Left renal pelvis (tissue), 4 donors: ENCODE measurements around the gene HOXA10. TPM values are rescaled to one million over a fixed set of nuclear protein-coding genes. Genes with fewer than 3 reads are reported as not detected.

ENCODE experiments used
- DNase-seq, 4 donors: peaks; one replicate each; pipeline ENCODE4 v3.0.0-alpha.2; 2013; ENCODE audit warnings: low read depth in 4 of 4, low spot score in 3 of 4
- polyA plus RNA-seq, 4 donors: library from polyadenylated mRNA; unstranded; fragments of 120-200 nt; gene quantifications; one replicate each; pipeline ENCODE4 v1.2.1, GENCODE V29; 2013; ENCODE audit not compliant: insufficient read length in 4 of 4

The HOXA10 gene
- polyA plus RNA-seq, 4 donors, result 103 to 161 (median 136) TPM

DNA sequence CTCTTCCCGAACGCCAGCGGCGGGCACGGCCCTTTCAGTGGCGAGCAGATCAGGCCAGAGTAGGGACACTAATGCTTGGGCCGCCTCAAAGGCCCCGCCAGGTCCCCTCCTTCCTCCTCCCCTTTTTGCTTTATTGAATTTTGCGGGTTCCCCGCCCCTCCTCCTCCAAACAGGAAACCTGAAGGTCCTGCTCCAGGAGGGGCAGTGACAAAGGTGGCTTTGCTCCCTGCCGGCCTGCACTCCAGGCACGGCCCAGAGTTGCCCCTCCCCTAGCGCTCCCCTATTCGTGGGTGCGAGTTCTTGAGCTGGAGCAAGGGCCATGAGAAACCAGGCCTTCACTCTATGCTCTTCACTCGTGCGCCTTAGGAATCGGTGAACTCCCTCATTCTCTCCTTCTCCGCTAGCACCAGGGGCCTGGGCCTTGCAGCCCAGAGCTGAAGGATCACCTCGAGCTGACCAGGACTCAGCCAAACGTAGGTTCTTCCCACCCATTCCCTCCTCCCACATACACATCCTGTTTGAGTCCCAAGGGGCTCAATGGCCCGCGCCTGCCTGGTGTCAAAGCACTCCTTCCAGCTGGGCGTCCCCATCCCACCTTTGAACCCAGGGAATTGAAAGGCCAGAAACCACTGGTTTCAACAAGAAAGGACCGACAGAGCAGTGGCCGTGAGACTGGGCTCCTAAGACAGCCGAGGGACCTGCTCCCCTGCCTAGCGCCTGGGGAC lies 25.9 kb downstream of the HOXA10 start:
- DNase-seq, result no peak

DNA sequence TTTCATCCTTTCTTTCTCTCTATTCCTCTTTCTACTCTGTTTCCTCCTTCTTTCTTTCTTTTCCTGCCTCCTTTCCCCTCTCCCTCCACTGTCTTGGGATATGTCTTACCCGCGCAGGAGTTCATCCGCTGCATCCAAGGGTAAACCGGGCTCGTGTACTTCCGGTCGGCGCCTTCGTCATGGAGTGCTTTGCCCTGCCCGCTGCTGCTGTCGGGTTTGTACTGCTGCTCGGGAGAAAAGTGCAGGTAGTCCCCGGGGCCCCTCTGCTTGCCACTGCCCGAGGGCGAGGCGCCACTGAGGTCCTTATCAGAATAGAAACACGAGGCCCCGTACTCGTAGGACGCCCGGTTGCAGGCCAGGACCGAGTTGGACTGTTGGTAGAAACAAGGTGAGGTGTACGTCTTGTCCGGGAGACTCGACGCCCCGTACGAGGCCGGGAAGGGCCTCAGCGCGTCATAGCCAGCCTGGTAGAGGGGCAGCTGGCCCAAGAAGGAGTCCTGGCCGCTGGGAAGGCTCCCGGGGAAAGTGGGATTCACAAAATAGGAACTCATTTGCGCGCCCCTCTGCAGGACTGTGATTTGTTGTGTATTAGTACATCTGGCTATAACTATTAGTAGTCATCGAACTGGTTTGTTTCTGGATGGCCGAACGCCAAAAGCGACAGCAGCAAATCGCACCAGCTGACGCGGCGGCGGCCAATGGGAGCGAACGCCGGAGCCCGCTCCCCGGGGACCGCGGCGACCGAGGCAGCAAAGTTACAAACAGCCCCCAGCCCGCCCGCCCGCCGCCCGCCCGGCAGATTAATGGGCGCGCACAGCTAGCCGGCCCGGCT lies 26.7 kb downstream of the HOXA10 start, which contains the start of gene HOXA6:
Gene HOXA6 (minus strand): TSS at position 576 of the 832 bp plus-strand sequence. CDS start 25 bp downstream, at position 551.
- no peak for DNase-seq

DNA sequence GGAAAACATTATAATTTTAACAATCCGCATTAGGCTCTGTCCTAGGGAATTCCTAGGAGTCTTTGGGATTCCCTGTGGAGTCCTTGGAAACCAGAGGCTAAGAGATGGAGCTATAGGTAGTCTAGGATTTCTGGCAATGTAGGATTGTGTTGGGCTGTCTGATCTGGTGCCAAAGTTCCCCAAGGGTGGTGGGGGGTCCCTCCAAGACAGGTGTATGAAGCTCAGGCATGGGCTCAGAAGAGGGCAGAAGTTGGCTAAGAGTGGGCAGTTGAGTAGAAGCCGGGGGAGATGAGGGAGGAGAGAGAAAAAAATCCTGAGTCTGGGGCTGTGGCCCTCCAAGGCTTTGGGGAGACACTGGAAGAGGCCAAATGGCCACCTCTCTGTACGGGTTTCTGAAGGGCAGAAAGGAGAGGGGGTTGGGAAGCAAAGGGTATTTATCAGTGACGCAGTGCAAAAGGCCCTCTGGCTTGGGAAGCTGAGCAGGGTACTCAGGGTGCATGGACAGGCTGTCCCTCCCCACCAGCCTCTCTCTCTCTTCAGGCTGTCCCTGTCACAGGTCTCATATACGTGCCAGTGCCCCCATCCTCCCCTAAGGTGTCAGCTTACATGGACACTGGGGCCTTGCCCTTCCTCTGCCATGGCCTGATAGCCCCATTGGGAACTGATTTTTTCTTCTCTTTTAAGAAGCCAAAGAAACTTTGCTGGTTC lies 27.5 kb downstream of the HOXA10 start:
- DNase-seq, result no peak

DNA sequence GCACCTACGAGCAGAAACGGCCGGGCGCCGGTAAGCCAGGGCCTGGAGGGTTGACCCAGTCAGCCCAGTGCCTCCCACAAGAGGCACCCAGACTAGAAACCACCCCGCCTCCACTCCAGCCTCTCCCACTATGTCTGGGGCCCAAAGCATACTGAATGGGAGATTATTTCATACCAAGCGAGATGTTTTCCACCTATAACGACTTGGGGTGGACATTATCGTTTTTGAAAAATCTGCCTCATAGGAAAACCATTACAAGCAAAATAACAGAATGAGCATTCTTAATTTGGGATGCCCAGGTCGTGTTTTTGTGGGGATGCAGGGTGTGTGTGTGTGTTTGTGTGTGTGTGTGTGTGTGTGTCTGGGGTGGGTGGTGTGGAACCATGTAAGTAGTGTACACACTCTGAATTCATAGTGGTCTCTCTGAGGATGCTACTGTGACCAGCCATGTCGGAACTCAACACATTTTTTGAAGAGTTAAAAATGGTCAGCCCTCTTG lies 28.2 kb downstream of the HOXA10 start:
- DNase-seq, result no peak

DNA sequence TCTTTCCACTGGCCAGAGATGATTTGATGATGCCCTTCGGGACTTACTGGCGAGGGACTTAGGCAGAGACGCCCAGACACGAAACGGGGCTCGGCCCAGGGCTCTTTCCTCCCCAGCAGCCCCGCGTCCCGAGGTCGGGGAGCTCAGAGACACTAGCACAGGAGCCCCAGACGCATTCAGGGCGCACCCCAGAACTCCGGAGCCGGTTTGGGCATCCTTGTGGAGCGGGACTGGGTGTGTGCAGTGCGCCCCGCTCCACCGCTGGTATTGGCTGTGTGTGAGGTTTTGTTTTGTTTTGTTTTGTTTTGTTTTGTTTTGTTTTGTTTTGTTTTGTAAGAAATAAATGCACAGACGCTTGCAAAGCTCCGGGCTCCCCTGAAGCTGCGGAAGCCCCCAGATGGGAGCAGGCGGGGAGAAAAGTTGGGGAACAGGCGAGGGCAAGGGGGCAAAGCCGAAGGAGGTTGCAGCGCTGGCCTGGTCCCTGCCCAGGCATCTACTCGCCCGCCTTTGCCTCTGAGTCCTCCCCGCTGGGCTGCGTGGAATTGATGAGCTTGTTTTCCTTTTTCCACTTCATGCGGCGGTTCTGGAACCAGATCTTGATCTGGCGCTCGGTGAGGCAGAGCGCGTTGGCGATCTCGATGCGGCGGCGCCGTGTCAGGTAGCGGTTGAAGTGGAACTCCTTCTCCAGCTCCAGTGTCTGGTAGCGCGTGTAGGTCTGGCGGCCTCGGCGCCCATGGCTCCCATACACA lies 28.8 kb downstream of the HOXA10 start:
- DNase-seq, result no peak

DNA sequence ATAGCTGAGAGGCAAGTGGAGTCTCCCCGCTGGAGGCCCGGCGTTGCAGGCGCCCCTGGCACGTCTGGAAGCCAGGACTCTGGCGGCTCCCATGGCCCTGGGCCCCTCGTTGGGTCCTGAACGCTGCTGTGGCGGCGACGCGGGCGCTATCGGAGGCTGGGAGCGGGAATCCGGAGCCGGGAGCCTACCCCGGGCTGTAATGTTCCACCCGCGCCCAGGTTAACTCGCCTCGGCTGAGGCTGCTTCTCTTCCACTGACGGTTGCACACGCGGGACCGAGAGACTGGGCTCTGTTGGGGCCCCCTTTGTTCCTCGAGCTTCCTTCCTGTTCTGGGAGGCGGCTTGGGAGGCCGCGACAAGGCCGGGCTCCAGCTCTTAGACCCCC lies 29.3 kb downstream of the HOXA10 start:
- DNase-seq, result no peak

DNA sequence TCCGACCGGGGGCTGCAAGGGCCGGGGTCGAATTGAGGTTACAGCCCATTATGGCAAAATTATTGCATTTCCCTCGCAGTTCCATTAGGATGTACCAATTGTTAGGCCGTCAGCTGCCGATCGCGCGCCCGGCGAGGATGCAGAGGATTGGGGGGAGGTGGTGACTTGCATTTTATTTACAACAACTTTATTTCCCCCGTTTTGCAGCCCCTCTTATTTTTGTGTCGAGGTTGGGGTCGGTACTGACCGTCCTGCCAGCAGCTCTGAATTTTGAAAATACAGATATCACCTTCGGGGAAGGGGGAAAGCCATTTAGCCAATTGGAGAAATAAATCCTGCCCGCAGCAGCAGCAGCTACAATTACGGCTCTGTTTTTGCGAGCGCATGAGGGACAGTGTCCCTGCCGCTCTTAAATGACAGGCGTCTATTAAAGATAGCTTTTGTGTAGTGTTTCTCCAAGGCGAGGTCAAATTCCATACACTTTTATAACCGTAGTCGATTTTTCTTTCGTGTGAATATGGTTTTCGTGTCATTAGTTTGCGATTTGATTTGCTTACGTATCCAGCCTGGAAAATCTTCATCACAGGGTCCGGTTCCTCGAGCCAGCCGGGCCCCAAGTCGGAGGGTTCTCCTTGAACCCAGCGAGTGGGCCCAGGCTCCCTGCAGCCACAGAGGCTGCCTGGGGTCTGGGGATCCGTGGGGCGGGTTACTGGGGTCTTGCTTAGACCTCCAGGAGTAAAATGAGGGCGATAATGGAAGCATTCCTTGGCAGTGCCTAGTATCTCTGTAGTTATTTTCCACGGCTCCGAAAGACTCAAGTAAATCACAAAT lies 30.0 kb downstream of the HOXA10 start:
- DNase-seq, result no peak

DNA sequence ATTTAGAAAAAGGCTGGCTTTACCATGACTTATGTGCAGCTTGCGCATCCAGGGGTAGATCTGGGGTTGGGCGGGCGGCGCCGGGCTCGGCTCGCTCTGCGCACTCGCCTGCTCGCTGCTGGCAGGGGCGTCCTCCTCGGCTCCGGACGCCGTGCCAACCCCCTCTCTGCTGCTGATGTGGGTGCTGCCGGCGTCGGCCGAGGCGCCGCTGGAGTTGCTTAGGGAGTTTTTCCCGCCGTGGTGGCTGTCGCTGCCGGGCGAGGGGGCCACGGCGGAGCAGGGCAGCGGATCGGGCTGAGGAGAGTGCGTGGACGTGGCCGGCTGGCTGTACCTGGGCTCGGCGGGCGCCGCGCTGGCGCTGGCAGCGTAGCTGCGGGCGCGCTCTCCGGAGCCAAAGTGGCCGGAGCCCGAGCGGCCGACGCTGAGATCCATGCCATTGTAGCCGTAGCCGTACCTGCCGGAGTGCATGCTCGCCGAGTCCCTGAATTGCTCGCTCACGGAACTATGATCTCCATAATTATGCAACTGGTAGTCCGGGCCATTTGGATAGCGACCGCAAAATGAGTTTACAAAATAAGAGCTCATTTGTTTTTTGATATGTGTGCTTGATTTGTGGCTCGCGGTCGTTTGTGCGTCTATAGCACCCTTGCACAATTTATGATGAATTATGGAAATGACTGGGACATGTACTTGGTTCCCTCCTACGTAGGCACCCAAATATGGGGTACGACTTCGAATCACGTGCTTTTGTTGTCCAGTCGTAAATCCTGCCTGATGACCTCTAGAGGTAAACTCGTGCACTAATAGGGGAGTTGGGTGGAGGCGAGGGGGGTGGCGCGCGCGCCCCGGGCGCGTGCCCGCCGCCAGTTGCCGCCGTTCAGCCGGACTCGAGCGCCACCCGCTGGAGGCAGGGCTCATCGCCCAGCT lies 30.8 kb downstream of the HOXA10 start, which contains the start of gene HOXA5:
Gene HOXA5 (minus strand): TSS at position 659 of the 927 bp plus-strand sequence. CDS start 74 bp downstream, at position 585.
- peak in 3 of 4 donors; percentile 87 to 90 (median 87) for DNase-seq

DNA sequence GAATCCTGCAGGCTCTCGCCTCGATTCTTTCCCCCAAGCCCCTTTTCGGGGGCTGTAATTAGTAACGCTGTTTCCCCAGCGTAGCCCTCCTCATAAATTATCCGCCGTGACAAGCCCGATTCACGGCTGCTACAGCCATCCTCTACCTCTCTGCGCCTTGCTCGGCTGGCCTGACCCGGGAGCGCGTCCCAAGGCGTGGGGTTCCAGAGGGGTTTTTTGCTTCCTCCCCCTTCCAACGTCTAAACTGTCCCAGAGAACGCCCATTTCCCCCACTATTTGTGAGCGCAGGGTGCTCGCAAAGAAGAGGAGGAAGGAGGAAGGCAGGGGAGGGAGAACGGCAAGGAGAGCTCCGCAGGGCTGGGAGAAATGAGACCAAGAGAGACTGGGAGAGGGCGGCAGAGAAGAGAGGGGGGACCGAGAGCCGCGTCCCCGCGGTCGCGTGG lies 31.5 kb downstream of the HOXA10 start:
- no peak for DNase-seq

DNA sequence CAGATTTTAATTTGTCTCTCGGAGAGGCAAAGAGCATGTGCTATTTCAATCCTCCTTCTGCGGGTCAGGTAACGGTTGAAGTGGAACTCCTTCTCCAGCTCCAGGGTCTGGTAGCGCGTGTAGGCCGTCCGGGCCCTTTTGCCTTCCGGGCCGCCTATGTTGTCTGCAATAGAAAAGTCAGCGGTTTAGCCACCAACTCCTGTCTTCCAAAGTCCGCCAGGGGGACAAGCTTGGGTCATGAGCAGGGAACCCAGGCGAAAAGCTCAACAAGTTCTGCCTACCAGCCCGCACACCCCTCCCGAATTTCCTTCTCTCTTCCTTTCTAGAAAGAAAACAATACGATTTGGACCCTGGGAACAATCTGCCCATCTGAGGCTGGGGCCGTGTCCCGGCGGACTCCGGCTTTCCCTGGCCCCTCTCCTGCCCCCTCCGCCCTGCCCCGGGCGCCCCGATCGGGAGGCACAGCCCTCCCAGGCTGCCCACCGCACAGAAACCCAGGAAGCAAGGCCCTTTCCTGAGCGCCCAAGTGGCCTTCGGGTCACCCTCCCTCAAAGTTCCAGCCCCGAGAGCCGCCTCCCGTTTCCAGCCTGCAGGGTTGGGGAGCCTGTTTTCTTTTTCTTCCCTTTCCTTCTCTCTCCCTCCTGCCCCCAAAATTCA lies 32.1 kb downstream of the HOXA10 start:
- no peak for DNase-seq

DNA sequence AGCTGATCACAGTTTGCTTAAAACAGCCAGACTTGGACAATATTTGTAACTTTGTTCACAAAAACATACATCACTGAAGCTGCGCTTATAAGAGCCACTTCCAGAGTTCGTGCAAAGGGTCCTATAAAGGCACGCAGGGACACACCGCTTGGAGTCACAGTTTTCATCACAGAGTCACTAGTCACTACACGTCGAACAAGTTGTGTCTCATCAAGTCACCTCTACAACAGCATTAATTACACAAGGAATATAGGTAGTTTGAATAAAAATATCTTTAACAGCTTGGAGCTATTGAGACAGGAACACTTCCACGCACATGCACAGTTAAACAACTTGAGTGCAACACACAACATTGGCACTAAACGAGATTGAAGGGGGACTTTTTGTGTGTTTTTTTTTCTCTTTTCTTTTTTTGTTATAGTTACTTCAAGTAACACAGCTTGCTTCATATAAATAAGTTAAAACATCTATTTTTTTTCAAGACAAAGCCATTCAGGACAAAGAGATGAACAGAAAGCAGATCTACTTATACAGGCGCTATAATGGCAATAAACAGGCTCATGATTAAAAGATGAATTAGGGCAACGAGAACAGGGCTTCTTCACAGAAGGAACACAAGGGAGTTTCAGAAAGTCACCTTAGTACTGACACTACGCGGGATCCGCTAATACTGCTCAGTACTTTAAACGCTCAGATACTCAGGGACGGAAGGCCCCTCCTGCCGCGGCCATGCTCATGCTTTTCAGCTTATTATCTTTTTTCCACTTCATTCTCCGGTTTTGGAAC lies 32.8 kb downstream of the HOXA10 start:
- DNase-seq, result no peak

DNA sequence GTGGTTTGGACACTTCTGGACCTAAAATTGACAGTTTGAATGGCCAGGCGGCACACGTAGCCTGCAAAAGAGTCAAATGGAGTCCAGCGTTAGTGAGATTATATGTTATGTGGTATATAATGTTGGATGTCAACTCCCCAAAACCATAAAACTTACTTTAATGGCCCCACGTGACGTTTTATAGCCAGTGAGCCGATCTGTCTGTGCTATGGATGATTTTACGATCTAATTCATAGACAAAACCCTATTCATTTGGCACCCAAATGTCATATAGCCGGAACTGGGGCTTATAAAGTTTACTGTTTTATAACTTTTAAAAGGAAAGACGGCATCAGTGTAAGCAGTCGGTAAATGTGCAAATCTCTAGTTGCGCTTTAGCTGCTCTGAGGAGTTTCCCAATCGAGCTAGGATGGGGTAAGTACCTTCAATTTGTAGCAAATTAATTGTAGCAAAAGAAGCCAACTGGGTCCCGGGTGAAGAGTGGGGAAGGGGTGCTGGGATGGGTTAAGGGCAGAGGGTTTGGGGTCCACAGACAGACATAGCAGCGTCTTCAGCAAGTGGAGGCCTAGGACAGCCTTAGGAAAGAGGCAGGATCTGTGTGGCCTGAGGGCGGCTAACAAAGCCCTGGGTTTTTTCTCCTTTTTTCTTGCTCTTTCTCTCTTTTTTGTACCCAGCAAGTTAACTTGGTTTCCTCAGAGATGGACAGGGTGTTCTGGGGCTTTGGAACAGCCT lies 33.8 kb downstream of the HOXA10 start:
- no peak for DNase-seq

DNA sequence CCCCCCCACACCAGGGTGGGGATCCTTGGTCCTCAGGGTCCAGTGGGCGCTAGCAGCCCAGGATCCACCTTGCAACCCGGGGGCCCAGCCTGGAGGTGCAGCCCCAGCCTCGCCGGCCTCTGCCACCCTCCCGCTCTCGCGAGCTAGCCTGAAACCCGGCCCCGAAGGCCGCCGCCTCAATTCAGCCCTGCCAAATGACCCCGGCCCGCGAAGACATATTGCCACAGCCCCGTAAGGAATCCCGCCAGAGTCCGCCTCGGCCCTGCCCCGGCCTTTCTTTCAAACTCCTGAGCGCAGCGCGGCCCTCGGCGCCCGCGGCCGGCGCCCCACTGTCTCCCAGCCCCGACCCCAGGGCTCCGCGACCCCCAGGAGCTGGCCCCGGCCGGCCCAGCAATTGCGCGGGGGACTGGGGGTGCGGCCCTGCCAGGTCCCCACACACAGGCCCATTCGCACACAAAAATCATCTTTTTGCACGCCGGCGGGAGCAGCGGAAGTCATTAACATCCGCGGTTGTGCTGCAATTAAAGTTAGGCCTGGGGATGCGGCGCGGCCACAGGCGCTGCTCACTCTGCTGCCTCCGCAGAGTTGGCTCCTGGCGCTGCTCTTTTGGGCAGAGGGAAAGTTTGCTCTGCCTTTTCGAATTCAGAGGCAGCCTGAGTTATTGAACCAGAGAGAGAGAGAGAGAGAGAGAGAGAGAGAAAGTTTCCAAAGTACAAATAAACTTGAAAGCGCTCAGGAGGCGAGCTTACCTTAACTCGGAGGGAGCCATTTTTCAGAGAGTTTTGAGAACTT lies 34.6 kb downstream of the HOXA10 start:
- DNase-seq, result no peak

DNA sequence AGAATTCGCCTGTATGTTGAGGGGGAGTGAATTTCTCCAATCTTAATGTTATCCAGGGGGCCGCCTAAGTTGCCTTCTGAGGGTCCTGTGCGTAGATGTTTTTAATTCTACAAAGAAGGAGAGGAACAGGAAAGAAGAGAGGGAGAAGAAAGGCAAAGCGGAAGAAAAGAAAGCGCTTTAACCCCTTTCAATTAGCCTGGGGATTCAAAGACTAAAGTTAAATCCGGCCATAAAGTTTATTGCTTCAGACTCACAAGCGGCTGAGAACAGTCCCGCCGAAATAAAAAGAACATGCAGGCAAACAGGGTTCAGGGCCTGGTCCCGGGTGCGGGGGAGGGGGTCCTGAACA lies 35.2 kb downstream of the HOXA10 start:
- DNase-seq, result no peak

DNA sequence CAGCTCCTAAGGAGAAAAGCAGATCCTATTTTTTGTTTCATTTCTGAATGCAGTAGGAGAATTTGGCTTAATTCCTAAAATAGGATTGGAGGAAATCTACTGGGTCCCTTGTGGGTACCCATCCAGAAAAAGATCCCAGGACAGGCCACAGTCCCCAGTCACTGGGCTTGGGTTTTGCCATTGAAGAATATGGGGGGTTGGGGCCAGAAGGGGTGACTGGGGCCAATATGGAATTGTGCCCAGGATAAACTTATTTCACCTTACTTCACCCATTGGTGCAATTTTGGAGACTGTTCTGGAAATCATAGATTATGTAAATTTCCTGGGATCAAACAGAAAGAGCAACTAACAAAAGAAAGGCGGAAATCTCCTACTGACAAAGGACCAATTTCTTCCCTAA lies 35.6 kb downstream of the HOXA10 start:
- DNase-seq, result no peak
